Glutamatergic neuron (in vitro differentiated cells): ENCODE data around the gene ABCA13. TPM values are rescaled to one million over a fixed set of nuclear protein-coding genes. Genes with fewer than 3 reads are reported as not detected.

Experiments used
- DNase-seq: peaks from one replicate; pipeline ENCODE4 v3.0.0; 2022
- H3K27ac Mint-ChIP-seq: one replicate; pipeline ENCODE4 v1.8.0; 2020; ENCODE audit warnings: mild to moderate bottlenecking, mixed read lengths, inconsistent platforms; ENCODE audit not compliant: unreplicated experiment
- H3K27me3 Mint-ChIP-seq: one replicate; pipeline ENCODE4 v1.8.0; 2020; ENCODE audit warnings: mild to moderate bottlenecking, moderate library complexity, mixed read lengths, inconsistent platforms; ENCODE audit not compliant: unreplicated experiment
- H3K36me3 Mint-ChIP-seq: one replicate; pipeline ENCODE4 v1.8.0; 2020; ENCODE audit warnings: mild to moderate bottlenecking, mixed read lengths, inconsistent platforms; ENCODE audit not compliant: unreplicated experiment
- H3K4me1 Mint-ChIP-seq: one replicate; pipeline ENCODE4 v1.8.0; 2020; ENCODE audit warnings: mild to moderate bottlenecking, low read depth, mixed read lengths, inconsistent platforms; ENCODE audit not compliant: unreplicated experiment
- H3K4me3 Mint-ChIP-seq: one replicate; pipeline ENCODE4 v1.8.0; 2020; ENCODE audit warnings: mild to moderate bottlenecking, mixed read lengths, inconsistent platforms; ENCODE audit not compliant: unreplicated experiment
- H3K9me3 Mint-ChIP-seq: one replicate; pipeline ENCODE4 v1.8.0; 2020; ENCODE audit warnings: mild to moderate bottlenecking, moderate library complexity, mixed read lengths, inconsistent platforms; ENCODE audit not compliant: unreplicated experiment
- CTCF ChIP-seq: fragments of 200-600 bp; sonication (generic); IDR thresholded peaks from one replicate; pipeline ENCODE4 v1.5.0; 2021; ENCODE audit not compliant: partially characterized antibody, unreplicated experiment
- total RNA-seq: library from RNA; stranded (reverse); fragmentation: NEBNext Ultra II Directional; extraction: Animal tissue kit (Norgen Biotek cat#: 25700); gene quantifications from one replicate; pipeline ENCODE4 v1.2.1, GENCODE V29; 2021; ENCODE audit not compliant: unreplicated experiment

ABCA13 gene
- total RNA-seq, 1 donor from 2014 or later = 0.61 TPM

- Mint-ChIP-seq H3K4me1 (no peaks in the 10 kb centered on the region), H3K27ac (no peak overlapping the region), H3K4me3 (no peak overlapping the region), H3K36me3 (no peaks in the 10 kb centered on the region), H3K27me3 (no peaks in the 10 kb centered on the region), H3K9me3 (no peaks in the 10 kb centered on the region)
- no peak for DNase-seq
- no peak for TF ChIP-seq CTCF
These were observed 281.0 kb downstream of the ABCA13 start for GRCh38 chr7:48452218-48452617.

GRCh38 chr7:48454750-48455192 is 283.5 kb downstream of the ABCA13 start:
- Mint-ChIP-seq H3K36me3 (no peaks in the 10 kb centered on the region), H3K27ac (no peak overlapping the region), H3K9me3 (no peaks in the 10 kb centered on the region), H3K4me1 (no peaks in the 10 kb centered on the region), H3K27me3 (no peaks in the 10 kb centered on the region), H3K4me3 (no peak overlapping the region)
- TF ChIP-seq CTCF = no peak
- DNase-seq = no peak

- Mint-ChIP-seq H3K4me1 (no peaks in the 10 kb centered on the region), H3K9me3 (no peaks in the 10 kb centered on the region), H3K4me3 (no peak overlapping the region), H3K27ac (no peak overlapping the region), H3K27me3 (no peaks in the 10 kb centered on the region), H3K36me3 (no peaks in the 10 kb centered on the region)
- DNase-seq = no peak
- TF ChIP-seq CTCF = no peak
These were observed 284.1 kb downstream of the ABCA13 start for GRCh38 chr7:48455363-48455762.

GRCh38 chr7:48458701-48459524 is 287.7 kb downstream of the ABCA13 start:
- no peak for DNase-seq
- no peak for TF ChIP-seq CTCF
- H3K4me1 Mint-ChIP-seq = no peaks in the 10 kb centered on the region
- no peaks in the 10 kb centered on the region for H3K36me3 Mint-ChIP-seq
- H3K27me3 Mint-ChIP-seq = no peaks in the 10 kb centered on the region
- H3K9me3 Mint-ChIP-seq = no peaks in the 10 kb centered on the region
- H3K27ac Mint-ChIP-seq = no peak overlapping the region
- H3K4me3 Mint-ChIP-seq = no peak overlapping the region

- Mint-ChIP-seq H3K36me3 (no peaks in the 10 kb centered on the region), H3K27ac (no peak overlapping the region), H3K9me3 (no peaks in the 10 kb centered on the region), H3K27me3 (no peaks in the 10 kb centered on the region), H3K4me3 (no peak overlapping the region), H3K4me1 (no peaks in the 10 kb centered on the region)
- no peak for TF ChIP-seq CTCF
- DNase-seq = no peak
These were observed 295.5 kb downstream of the ABCA13 start for GRCh38 chr7:48466713-48467112.
